Neuronal stem cell (in vitro differentiated cells): ENCODE measurements around the gene CDC42BPA.

Experiments
- DNase-seq: peaks from one replicate; pipeline ENCODE4 v3.0.0-alpha.2; 2013; ENCODE audit warnings: low spot score
- H2AFZ ChIP-seq: one replicate; pipeline ENCODE4 v1.6.1; 2013; ENCODE audit warnings: mild to moderate bottlenecking, low read length, inconsistent platforms
- H2AK5ac ChIP-seq: 2 replicates; pipeline ENCODE4 v1.6.1; 2013; ENCODE audit warnings: low read depth, mild to moderate bottlenecking, inconsistent platforms, low read length, moderate library complexity, mixed read lengths
- H2BK120ac ChIP-seq: 2 replicates; pipeline ENCODE4 v1.6.1; 2013; ENCODE audit warnings: low read depth, mild to moderate bottlenecking, inconsistent platforms, low read length, moderate library complexity, mixed read lengths
- H2BK12ac ChIP-seq: one replicate; pipeline ENCODE4 v1.6.1; 2013; ENCODE audit warnings: low read length, inconsistent platforms
- H2BK15ac ChIP-seq: 2 replicates; pipeline ENCODE4 v1.6.1; 2013; ENCODE audit warnings: mild to moderate bottlenecking, low read length, inconsistent platforms, mixed read lengths
- H2BK5ac ChIP-seq: one replicate; pipeline ENCODE4 v1.6.1; 2013; ENCODE audit warnings: inconsistent platforms, mild to moderate bottlenecking, low read length, moderate library complexity
- H3K14ac ChIP-seq: one replicate; pipeline ENCODE4 v1.6.1; 2013; ENCODE audit warnings: low read length, inconsistent platforms
- H3K18ac ChIP-seq: 2 replicates; pipeline ENCODE4 v1.6.1; 2013; ENCODE audit warnings: low read length, inconsistent platforms
- H3K23ac ChIP-seq: 2 replicates; pipeline ENCODE4 v1.6.1; 2013; ENCODE audit warnings: low read depth, mild to moderate bottlenecking, mixed read lengths, low read length, inconsistent platforms; ENCODE audit not compliant: poor library complexity
- H3K27ac ChIP-seq: replicated peaks from 3 replicates; pipeline ENCODE4 v1.5.1; 2013; ENCODE audit warnings: low read length, inconsistent platforms
- H3K27me3 ChIP-seq, 3 experiments: 2 replicates each; pipeline ENCODE4 v1.6.1; 2013; ENCODE audit warnings: low read length in 3 of 3, mild to moderate bottlenecking in 2 of 3, inconsistent platforms in 1 of 3, low read depth in 1 of 3, mixed read lengths in 1 of 3, moderate library complexity in 1 of 3; ENCODE audit not compliant: control insufficient read depth in 3 of 3, insufficient read depth in 3 of 3
- H3K36me3 ChIP-seq, 2 donors: replicated peaks in 1 of 2; 2 replicates each; pipeline ENCODE4 v1.6.1; 2013; ENCODE audit warnings: low read length in 2 of 2; ENCODE audit not compliant: control insufficient read depth in 2 of 2, insufficient read depth in 2 of 2
- H3K4ac ChIP-seq: 2 replicates; pipeline ENCODE4 v1.6.1; 2013; ENCODE audit warnings: inconsistent platforms, mild to moderate bottlenecking, low read length, moderate library complexity
- H3K4me1 ChIP-seq, 2 donors: 1 replicate in 1 of 2; 2 replicates in 1 of 2; pipeline ENCODE4 v1.6.1; 2013; ENCODE audit warnings: low read length in 2 of 2, low read depth in 1 of 2; ENCODE audit not compliant: control insufficient read depth in 2 of 2, insufficient read depth in 1 of 2
- H3K4me2 ChIP-seq: one replicate; pipeline ENCODE4 v1.6.1; 2013; ENCODE audit warnings: mild to moderate bottlenecking, low read length, inconsistent platforms; ENCODE audit not compliant: insufficient read depth, poor library complexity, severe bottlenecking
- H3K4me3 ChIP-seq, 2 donors: 2 replicates each; pipeline ENCODE4 v1.5.1; 2013; ENCODE audit warnings: low read length in 2 of 2, mild to moderate bottlenecking in 2 of 2, inconsistent platforms in 1 of 2, moderate library complexity in 1 of 2
- H3K79me1 ChIP-seq: one replicate; pipeline ENCODE4 v1.6.1; 2013; ENCODE audit warnings: low read depth, mild to moderate bottlenecking, inconsistent platforms, low read length, moderate library complexity
- H3K9ac ChIP-seq: one replicate; pipeline ENCODE4 v1.6.1; 2013; ENCODE audit warnings: mild to moderate bottlenecking, low read depth, low read length, inconsistent platforms; ENCODE audit not compliant: poor library complexity
- H3K9me3 ChIP-seq, 2 donors: replicated peaks in 1 of 2; 2 replicates each; pipeline versions ENCODE3 to v1.6.1; 2013; ENCODE audit warnings: low read length in 2 of 2, mild to moderate bottlenecking in 2 of 2, inconsistent platforms in 1 of 2, low read depth in 1 of 2, mixed read lengths in 1 of 2, moderate library complexity in 1 of 2; ENCODE audit not compliant: control insufficient read depth in 2 of 2, insufficient read depth in 1 of 2
- H4K8ac ChIP-seq: one replicate; pipeline ENCODE4 v1.6.1; 2013; ENCODE audit warnings: low read depth, mild to moderate bottlenecking, inconsistent platforms, low read length, moderate library complexity
- H4K91ac ChIP-seq: one replicate; pipeline ENCODE4 v1.6.1; 2013; ENCODE audit warnings: low read length, low read depth, mild to moderate bottlenecking, inconsistent platforms; ENCODE audit not compliant: poor library complexity
- WGBS, 2 donors: extraction: QIAGEN DNeasy Blood & Tissue Kit; methylation state at CpG; one replicate each; pipeline ENCODE4 v1.1.7; 2013; ENCODE audit warnings: missing lambda C conversion rate in 2 of 2, mixed read lengths in 1 of 2; ENCODE audit not compliant: insufficient read length in 2 of 2, insufficient replicate concordance in 1 of 2; ENCODE audit errors: extremely low coverage in 2 of 2; 5-methylcytosine and 5-hydroxymethylcytosine counted together

CDC42BPA gene

GRCh38 chr1:227320476-227320875 lies 2.2 kb upstream of the CDC42BPA start:
- Histone ChIP-seq H3K18ac (no peak overlapping the region), H3K14ac (no peak overlapping the region), H3K4ac (no peak overlapping the region), H3K27me3 (no peaks in the 10 kb centered on the region), H3K4me2 (no peak overlapping the region), H3K23ac (no peak overlapping the region), H2BK15ac (no peak overlapping the region), H4K91ac (no peak overlapping the region), H2BK120ac (no peak overlapping the region), H3K27ac (no peak overlapping the region), H3K4me3 (no peak overlapping the region), H4K8ac (no peak overlapping the region), H3K4me1 (peaks cover 4 to 6% of the 10 kb centered on the region in 2 donors), H3K36me3 (no peaks in the 10 kb centered on the region), H3K9ac (no peak overlapping the region), H2BK5ac (no peak overlapping the region), H2BK12ac (no peak overlapping the region), H2AK5ac (no peak overlapping the region), H3K9me3 (no peaks in the 10 kb centered on the region), H3K79me1 (no peaks in the 10 kb centered on the region), H2AFZ (no peak overlapping the region)
- DNase-seq, result no peak
- no CpG with 5 or more reads among the region's 4 CpGs for WGBS, 2 donors

DNA sequence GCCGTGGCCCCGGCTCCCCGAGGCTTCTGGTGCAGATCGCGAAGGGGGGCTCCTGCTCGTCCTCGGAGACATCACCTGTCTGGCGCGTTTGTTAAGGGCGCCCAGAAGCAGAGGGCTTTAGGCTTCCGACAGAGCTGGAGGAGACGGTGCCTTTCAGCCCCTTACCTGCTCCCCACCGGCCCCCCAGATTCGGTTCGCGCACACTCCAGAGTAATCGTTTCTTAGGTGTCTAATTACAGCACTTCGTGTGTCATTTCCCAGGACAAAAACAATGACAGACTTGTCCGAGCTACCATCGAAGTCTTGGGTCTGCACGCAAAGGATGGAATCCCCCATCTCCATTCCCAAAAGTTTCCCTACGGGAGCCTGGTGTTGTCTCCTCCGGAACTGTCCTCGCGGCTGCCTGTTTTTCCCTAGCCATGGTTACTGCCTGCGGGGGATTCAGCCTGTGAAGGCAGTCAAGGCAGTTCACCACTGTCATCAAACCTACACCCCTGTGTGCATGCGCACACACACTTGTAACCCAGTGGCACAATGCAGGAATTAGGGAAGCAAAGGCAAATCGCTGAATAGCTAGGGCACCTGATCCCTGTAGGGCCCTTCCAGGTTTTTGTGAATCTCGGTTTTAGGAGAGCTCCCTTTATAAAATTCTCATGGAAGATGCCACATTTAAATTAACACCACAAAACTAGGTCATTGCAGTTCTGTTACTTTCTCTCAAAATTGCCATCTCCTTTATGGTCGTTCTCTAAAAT lies 738 bp upstream of the CDC42BPA start:
- no peaks in the 10 kb centered on the region for H3K79me1 ChIP-seq
- peak overlapping the region; percentile 3 for H2BK120ac ChIP-seq
- H3K27me3 ChIP-seq, result no peaks in the 10 kb centered on the region
- no peaks in the 10 kb centered on the region for H3K9me3 ChIP-seq
- H3K36me3 ChIP-seq, result no peaks in the 10 kb centered on the region
- peak overlapping the region; percentile 87 for H2BK5ac ChIP-seq
- H3K4me1 ChIP-seq, result peaks cover 4 to 6% of the 10 kb centered on the region in 2 donors
- peak overlapping the region; percentile 30 for H2BK15ac ChIP-seq
- H2AFZ ChIP-seq, result peak overlapping the region; percentile 94
- peak overlapping the region; percentile 14 for H3K23ac ChIP-seq
- H3K18ac ChIP-seq, result peak overlapping the region; percentile 74
- no peak overlapping the region for H2BK12ac ChIP-seq
- no peak overlapping the region for H2AK5ac ChIP-seq
- no peak overlapping the region for H4K91ac ChIP-seq
- peak overlapping the region; percentile 96 for H3K27ac ChIP-seq
- H3K14ac ChIP-seq, result peak overlapping the region; percentile 65
- peak overlapping the region; percentile 93 for H3K9ac ChIP-seq
- DNase-seq, result peak; percentile 64
- peak overlapping the region; percentile 55 to 90 for H3K4me3 ChIP-seq
- peak overlapping the region; percentile 64 for H3K4me2 ChIP-seq
- no CpG with 5 or more reads among the region's 30 CpGs for WGBS, 2 donors
- H3K4ac ChIP-seq, result no peak overlapping the region
- H4K8ac ChIP-seq, result no peak overlapping the region

GRCh38 chr1:227317523-227318015 lies 723 bp downstream of the CDC42BPA start:
- Histone ChIP-seq H3K18ac (peak overlapping the region; percentile 91), H3K4ac (no peak overlapping the region), H3K14ac (no peak overlapping the region), H2AK5ac (peak overlapping the region; percentile 56), H2AFZ (peak overlapping the region; percentile 94), H3K4me2 (peak overlapping the region; percentile 64), H3K79me1 (no peaks in the 10 kb centered on the region), H2BK5ac (peak overlapping the region; percentile 87), H4K8ac (no peak overlapping the region), H4K91ac (no peak overlapping the region), H2BK120ac (peak overlapping the region; percentile 47), H3K27me3 (no peaks in the 10 kb centered on the region), H3K27ac (peak overlapping the region; percentile 96), H2BK15ac (peak overlapping the region; percentile 67), H2BK12ac (no peak overlapping the region), H3K4me1 (peaks cover 4 to 6% of the 10 kb centered on the region in 2 donors), H3K9me3 (no peaks in the 10 kb centered on the region), H3K23ac (no peak overlapping the region), H3K9ac (peak overlapping the region; percentile 93), H3K4me3 (peak overlapping the region; percentile 55 to 90), H3K36me3 (no peaks in the 10 kb centered on the region)
- no CpG with 5 or more reads among the region's 30 CpGs for WGBS, 2 donors
- peak; percentile 52 for DNase-seq

- Histone ChIP-seq H3K36me3 (no peaks in the 10 kb centered on the region), H2BK120ac (no peak overlapping the region), H3K23ac (no peak overlapping the region), H3K4me3 (peak overlapping the region; percentile 55 to 72), H2AK5ac (no peak overlapping the region), H3K4me1 (peaks cover 4 to 6% of the 10 kb centered on the region in 2 donors), H4K8ac (no peak overlapping the region), H3K4ac (no peak overlapping the region), H3K9ac (no peak overlapping the region), H3K4me2 (peak overlapping the region; percentile 44), H2BK15ac (no peak overlapping the region), H3K9me3 (no peaks in the 10 kb centered on the region), H3K27ac (no peak overlapping the region), H2BK5ac (no peak overlapping the region), H3K27me3 (no peaks in the 10 kb centered on the region), H2AFZ (peak overlapping the region; percentile 94), H4K91ac (no peak overlapping the region), H3K14ac (no peak overlapping the region), H2BK12ac (no peak overlapping the region), H3K18ac (no peak overlapping the region), H3K79me1 (no peaks in the 10 kb centered on the region)
- WGBS, 2 donors, result no CpG with 5 or more reads among the region's 6 CpGs
- DNase-seq, result no peak
Measured at GRCh38 chr1:227317011-227317451, 1.3 kb downstream of the CDC42BPA start.
